ENCODE data around the gene ARHGEF40.
A peak's percentile ranks its signal among the peaks of the same experiment; 100 is the strongest.

Gene ARHGEF40
- total RNA-seq, result 6.0 to 129 (median 35.7) reads per million in 18 experiments

DNA sequence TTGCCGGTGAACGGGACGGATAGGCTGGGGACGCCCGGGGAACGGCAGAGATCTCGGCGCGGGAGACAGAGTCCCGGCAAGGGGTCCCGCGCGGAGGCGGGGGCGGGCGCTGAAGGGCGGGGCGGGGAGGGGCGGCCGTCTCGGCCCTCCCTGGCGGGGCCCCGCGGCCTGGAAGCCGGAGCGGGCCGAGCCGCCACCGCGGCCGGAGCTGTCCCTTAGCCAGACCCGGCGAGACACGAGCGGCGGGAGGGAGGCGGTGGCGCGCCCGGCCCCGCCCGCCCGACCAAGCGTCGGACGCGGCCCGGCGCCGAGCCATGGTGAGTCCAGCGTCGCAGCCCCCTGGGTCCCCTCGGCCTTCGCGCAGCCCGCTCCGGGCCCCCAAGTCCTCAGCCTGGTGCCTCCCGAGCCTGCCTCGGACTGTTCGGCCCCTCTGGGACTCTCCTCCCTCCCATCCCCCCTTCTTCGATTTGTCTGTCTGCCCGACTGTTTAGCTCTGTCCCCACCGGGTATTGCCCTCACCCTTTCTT, at the start of gene ARHGEF40:
TSS of gene ARHGEF40 (plus strand) at position 222 of the 527 bp plus-strand sequence. CDS start at position 315, 93 bp downstream.
- DNase-seq, result peak; percentile 23 to 45

DNA sequence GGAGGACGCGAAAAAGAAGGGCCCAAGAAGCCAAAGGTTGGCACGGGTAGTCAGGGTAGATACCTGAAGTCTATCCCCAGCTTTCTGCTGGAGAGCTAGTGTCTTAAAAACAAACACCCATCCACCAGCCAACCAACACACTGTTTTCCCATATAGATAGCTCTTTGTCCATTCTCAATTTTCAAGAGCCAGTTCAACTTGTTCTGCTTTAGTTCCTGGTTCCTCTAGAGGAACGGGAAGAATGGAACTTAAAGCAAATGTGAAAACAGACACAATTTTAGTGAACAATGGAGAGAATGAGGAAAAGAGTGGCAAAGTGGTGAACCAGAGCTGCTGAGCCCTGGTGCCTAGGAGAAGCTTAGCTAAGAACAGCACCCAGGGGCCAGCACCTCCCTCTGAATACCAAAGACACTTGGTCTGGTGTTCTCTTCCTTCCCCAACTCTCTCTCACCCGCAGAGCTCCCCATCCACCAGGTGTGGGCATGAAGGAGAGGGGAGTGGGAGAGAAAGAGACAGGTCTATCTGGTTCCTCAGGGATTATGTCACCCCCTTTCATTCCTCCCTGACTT, 49.0 kb upstream of the ARHGEF40 start:
- peak in 1 of 2 donors; percentile 6 for DNase-seq

DNA sequence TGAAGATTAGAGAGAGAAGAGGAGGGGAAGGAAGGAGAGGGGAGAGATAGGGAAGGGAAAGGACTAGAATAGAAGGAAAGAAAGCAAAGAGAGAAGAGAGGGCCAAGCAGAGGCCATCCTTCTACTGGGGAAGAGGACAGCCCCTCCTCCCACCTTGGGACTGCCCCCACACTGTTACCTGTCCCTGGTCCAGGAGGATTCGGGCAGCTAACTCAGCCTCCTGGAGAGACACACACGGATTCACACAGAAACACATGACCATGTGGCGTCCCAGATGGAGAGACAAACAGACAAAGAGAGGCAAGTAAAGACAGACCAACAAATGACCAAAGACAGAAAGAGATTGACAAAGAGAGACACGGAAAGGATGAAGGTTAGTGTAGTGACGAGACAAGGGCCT, 47.4 kb upstream of the ARHGEF40 start:
- DNase-seq, result no peak

DNA sequence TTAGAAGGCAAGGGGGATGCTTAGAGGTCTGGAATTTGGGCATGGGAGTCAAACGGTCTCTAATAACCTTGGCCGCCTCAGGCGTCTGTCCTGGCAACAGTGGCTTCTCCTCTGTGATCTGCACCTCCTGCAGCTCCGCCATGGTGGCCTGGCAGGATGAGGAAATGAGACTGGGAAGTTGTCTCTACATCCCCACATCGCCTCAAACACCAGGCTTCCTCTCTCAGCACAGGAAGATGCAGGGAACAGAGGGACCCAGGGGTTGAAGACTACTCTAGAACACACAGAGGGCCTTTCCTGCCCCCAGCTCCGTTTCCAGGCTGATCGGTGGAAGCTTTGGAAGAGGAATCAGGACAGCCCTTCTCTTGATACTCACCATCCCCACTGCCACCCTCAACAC, 46.9 kb upstream of the ARHGEF40 start:
- DNase-seq, result peak; percentile 42 to 63

DNA sequence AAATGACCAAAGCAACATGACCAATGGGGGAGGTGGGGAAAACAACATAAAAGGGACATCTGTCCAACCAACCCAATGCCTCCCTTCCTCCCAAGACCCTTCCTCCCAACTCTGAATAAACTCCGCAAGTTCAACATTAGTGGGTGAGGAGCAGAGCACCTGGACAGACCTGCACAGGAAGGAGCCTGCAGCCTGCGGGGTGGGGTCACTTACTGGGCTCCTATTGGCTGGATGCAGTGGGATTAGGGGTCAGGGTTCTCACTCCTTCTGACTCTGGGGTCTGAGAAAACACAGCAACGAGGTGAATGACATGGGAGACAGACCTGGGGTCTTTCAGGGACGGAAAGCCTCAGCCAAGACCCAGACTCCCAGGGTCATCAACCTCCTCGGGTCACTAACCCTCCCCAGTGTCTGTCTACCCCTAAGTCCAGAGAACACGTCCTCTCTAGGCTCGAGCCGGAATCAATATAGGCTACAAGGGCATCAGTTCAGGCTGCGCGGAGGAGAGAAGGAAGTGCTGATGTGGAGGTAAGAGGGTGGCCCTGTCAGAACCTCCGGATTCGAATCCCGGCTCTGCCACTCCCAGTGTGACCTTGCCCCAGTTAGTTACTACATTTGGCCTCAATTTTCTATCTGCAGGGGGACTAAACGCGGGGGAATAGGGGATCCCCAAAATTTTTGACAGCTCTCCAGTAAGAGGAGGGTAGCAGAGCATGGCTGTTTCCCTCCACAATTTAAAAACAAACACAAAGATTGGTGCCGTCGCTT, 46.1 kb upstream of the ARHGEF40 start:
- no peak for DNase-seq

DNA sequence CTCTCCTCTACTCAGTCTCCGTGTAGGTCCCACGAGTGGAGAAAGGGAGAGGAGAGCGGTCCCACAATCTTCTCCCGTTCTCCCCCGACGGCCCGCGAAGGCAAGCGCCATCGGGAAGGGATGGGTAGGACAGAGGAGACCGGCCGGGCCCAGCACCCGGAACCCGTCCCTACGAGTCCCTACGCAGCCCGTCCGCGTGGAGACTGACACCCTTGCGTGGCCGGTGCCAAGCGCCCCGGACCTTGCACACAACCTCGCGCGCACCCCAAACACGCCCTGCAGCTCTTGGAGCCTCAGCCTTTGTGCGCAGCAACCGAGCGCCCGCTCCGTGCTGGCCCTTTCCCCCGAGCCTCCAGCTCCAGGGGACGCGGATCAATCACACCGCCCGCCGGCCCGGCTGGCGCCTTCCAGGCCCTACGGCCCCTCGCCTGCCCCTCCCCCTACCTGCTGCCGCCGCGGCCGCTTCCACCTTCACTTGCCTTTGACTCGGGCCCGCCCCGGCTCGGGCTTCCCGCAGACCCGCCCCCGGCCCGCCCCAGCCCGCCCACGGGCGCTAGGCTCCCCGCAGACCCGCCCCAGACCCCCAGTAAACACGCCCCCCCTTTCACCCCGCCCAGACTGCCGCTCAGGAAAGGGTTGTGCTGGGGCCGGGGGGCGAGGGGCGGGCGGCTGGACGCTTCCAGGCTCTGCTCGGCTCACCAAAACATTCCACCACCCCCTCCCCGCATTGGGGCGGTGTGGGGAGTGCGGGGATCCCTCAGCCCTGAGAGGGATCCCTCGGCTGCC, 45.3 kb upstream of the ARHGEF40 start, which contains the start of gene NDRG2:
TSS of gene NDRG2 (minus strand) at position 477 of the 786 bp plus-strand sequence. CDS start 1,746 bp downstream, outside the sequence.
- peak in 1 of 2 donors; percentile 32 for DNase-seq

DNA sequence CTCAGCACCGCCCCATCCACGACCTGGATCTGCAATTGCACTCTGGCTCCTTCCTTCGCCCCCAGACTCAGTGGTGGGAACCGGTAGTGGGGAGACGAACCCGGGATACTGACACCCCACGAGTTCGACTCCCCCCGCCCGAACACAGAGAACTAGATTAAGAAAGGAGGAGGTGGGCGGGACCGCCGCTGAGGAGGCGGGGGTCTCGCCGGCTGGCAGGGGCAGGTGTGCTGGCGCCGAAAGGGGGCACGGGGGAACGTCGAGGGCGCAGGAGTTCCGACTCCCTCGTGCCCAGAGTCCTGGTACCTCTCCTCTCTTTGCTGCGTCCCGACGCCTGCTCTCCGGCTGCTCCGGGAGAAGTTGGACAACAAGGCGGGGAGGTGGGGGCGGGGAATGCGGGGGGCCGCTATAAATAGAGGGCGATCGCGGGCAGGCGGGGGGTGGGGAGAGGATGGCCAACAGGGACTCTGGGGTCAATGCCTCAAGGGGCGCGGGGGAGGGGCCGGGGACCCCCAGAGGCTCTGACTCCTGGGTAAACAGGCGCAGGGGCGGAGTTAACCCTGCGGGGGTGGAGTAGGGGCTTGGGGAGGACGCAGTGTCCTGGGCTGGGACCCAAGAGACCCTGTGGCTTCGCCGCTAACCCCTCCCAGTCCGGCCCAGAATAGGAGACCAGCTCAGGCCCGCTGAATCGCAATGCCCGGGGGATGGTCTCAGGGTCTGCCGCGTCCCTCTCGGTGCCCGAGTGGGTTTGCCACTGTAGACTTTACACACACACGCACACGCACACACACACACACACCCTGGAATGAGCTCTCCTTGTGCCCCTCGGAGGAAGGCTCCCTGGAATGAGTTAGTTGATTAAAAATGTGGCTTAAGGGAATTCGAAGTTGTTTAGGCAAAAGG, 44.5 kb upstream of the ARHGEF40 start:
- DNase-seq, result no peak

DNA sequence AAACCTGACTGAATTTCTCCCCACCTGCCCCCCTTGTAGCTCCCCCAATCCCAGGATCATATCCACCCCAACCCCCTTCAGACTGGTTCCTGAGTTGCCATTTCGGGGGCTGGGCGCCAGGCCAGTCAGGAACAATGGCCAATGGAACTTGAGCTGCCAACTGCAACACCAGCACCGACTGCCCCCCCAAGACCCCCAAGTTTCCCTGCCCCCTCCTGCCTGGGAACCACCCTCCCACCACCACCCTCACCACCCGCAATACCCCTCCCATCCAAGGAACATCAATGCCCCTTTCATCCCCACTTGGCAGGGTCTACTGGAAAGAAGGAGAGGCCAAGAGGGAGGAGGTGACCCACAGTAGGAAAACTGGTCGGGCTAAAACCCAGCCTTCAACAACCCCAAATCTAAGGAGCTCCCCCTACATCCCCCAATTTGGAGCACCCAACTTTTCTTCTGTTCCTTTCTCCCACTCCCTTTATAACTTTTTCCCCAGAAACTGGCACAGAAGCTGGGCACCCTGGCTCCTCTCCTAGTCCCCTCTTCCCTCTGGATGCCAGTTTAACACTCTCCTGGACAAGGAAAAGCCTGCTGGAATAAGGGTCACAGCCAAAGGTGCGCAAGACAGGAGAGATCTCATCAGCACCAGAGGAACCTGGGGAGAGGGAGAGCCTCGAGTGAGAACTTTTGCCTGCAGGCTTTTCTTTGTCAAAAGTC, 43.7 kb upstream of the ARHGEF40 start:
- DNase-seq, result no peak

DNA sequence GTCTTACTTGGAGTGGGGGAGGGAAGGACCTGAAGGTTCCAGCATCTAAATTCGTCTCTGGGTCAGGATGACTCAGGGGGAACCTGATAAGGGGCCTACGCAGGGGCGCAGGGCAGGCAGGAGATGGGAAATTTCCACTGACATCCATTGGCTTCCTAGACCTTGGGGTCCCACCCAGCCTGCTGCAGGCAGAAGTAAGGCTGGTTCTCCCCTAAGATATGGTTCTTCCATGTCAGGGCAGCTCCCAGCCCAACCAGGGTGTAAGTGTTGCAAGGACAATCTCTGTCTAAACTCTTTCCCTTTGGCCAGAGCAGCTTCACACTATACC, 43.2 kb upstream of the ARHGEF40 start:
- no peak for DNase-seq

DNA sequence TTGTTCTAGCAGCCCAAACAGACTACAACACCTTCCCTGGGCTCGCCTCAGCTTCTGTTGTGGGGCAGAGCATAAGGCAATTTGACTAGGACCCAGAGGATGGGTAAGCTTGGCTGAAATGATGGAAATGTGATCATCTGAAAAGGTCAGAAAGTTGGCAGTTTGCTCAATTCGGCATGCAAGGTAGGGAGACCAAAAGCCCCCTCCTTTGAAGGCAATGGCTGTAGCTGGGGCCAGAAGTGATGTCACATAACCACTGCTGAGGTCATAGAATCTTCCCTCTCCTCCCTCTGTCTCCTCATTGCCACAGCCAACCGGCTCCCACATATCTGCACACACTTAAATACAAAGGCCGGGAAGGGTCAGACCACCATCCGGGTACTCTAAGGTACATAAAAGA, 40.2 kb upstream of the ARHGEF40 start, which contains the start of gene TPPP2:
TSS of gene TPPP2 (plus strand) at position 301 of the 400 bp plus-strand sequence. CDS start 365 bp downstream, outside the sequence.
- no peak for DNase-seq

DNA sequence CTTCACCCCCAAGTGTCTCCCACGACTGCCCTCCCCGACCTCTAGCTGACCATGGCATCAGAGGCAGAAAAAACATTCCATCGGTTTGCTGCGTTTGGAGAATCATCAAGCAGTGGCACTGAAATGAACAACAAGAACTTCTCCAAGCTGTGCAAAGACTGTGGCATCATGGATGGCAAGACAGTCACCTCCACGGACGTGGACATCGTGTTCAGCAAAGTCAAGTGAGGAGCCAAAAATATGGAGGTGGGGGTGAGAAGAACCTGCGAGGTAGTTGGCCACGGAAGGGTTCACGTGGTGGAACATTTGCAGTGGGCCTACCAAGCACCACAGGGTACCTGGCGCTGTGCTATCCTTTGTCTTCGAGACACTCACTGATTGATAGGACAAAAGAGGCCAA, 39.6 kb upstream of the ARHGEF40 start:
- DNase-seq, result no peak

DNA sequence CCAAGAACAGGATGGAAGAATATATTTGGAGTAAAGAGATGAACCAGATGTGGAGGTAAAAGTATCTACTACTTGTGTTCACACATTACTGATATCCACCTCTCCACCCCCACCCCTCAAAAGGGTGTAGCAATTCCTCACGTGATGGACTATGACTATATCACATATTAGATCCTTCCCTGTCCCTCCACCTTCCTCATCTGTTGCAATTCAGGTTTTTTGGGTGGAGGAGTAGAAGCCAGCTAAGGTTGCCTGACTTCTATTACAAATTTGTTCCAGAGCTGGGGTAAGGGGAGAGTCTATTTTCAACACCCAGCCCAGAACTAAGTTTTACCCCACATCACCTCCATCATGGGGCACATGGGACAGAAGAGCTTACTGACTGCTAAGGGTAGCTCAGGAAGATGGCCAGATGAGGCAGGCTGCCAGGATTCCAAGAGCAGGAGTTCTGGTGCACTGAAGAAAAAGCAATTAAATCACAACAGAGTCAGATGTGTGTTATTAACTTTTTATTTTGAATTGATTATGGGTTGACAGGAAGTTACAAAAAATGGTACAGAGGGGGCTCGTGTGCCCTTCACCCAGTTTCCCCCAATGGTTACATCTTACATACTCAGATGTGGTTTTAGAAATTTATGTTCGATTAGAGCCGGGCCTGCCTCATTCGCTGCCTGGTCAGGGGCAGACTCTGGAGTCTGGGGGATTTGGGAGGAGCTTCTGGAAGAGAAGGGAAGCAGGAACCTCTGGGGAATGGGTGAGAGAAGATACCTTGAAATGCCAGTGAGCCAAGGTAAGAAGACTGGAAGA, 37.6 kb upstream of the ARHGEF40 start:
- peak; percentile 61 to 67 for DNase-seq

DNA sequence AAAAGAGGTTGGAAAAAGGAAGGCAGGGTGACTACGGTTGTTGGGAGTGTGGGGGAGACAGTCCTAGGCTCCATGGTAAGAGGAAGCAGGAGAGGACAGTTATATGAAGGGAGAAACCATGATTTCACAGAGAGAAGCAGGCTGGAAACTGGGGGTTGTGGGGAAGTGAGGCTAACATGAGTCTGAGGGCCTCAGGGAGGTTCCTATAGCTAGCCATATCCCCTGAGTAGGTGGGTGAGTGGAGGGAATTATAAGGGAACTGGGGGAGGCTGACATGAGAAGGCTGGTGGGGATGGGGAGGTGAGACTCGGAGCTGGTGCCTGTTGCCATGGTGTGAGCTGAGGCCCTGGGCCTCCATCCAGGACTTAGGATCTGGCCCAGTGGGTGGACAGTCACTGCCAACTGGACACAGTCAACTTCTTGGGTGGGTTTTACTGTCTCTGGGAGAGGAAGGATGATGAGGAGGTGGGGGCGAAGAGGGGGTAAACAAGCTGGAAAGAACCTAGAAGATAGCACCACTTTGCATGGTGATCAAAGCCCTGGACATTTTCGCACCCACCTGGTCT, 36.9 kb upstream of the ARHGEF40 start:
- peak; percentile 76 to 87 for DNase-seq

DNA sequence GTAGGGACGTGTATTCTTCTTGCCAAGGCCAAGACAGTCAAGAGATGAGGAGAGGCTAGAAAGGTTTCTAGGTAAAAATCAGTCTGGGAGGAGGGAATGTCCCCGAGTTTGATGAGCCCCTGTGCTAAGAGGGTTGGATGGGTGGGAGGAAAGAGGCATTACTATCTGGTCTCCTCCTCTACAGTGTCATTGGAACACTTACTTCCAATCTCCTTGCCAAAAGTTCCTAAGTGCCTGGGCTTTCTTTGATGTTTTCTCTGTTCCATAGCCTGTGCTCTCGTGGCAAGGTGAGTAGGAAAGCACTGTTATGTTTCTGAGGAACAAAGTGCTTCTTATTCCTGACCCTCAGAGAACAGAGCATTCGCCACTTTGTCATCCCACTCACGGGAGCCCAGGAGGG, 35.4 kb upstream of the ARHGEF40 start, which contains the start of gene RNASE13:
TSS of gene RNASE13 (minus strand) at position 101 of the 400 bp plus-strand sequence. CDS start 519 bp downstream, outside the sequence.
- DNase-seq, result no peak

DNA sequence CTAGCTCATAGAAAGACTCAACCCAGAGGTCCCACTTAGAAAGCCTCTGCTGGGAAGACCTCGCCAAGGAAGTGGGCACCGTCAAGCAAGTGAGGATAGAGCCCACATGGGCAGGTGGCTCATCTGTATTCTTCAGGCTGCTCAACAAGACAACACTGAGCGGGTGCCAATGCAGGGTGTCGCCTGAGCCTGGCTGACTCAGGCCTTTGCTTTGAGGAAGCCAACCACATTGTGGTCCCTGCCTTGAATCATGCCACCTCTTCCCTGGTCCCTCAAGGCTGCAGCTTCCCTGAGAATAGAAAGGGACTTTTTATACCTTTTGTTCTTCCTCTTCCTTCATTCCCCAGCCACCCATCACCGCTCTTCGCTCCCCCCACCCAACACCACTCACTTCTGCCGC, 33.4 kb upstream of the ARHGEF40 start:
- DNase-seq, result peak; percentile 43 to 73

DNA sequence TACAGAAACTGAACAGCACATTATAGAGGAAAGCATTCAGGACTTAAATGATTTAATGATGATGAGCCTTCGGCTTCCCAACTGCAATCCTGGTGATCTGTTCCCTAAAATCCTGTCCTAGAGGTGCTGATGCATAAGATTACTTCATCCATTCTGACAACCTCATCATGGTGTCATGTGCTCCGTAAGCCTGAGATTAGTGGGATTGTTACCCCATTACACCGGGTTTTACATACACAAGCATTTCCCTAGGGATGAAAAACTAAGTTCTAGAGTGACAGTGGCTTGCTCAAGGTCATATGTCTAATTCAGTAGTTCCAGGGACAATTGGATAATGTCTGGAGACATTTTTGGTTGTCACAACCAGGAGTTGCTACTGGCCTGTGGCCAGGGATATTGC, 32.9 kb upstream of the ARHGEF40 start:
- peak in 1 of 2 donors; percentile 54 for DNase-seq

DNA sequence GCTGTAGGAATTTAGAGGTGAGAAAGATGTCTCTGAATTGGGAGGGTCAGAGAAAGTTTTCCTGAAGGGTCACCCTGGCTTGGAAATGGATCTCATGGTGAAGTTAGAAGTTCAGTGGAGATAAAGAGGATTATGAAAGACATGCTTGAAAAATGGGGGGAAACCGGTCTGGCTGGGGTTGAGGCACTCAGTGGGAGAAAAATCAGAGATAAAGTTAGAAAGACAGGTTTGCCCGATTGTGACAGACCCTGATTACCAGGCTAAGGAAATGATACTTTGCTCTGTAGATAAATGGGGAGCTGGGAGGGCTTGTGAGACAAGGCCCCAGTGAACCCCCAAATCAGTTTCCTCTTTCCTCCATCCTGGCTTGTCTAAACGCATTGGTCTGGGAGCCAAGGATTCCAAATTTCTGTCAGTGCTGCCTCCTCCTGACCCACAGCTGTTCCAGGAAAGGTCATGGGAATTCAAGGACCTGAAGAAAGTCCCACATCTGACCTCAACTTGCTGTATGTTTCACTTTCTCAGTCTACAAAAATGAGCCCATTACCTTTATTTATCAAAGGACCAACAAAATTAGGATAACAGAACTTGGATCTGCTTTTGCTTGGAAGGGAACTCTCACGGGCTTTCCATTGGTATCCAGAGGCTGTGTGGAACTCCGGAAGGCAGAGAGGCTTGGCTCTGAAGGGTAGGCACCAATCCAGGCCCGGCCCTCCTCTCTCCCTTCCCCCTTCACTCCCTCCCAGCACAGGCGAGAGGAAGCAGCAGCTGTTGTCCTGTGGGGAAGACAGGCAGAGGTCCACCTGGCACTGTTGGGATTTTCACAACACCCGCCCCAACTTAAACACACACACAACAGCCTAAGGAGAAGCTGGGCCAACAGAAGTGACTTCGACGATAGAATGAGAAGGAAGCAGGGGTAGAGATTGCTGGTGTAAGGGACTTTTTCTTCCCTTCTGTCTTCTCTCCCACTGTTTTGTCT, 31.4 kb upstream of the ARHGEF40 start:
- no peak for DNase-seq

DNA sequence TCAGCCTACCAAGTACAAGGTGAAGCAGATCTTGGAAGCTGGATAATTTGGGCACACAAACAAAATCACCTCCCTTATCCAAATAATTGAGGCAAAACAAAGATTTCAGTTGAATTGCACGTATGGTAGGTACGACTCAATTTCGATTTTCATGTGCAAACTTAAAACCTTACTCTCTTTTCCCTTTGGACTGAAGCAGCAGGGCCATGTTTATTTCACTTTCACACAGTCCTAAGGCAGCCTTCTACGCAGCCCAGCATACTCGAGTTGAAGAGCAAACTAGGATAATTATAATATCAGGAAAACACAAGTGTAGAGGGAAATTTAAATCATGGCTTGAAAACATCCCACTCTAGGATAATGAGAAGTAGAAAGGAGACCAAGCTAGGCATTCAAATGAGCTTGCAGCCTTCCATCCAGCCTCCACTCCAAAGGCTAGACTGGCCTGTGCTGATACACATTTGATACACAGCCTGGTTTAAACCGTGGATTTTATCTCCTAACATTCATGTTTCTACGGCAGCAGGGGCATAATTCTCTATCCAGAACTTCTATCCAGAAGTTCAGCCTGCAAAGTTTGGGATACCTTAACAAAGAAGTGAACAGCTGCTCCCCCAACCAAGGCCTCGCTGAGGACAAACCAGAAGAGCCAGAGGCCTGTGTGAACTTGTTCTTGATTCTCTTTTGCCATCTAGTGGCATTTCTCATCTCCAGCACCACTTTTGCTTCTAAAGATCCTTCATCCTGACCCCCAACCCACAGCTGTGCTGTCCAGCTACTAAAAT, 30.3 kb upstream of the ARHGEF40 start:
- DNase-seq, result peak; percentile 64 to 72

Measured in inflammatory macrophage (primary cell).